Ascending aorta (tissue), 2 donors: ENCODE measurements around the gene SORCS1. TPM values are rescaled to one million over a fixed set of nuclear protein-coding genes. Genes with fewer than 3 reads are reported as not detected.

Experiments
- DNase-seq, 2 donors: peaks; one replicate each; pipeline ENCODE4 v3.0.0-alpha.2; 2019; ENCODE audit warnings: low spot score in 2 of 2
- H3K27ac ChIP-seq, 2 donors: fragments of 200-600 bp; sonication (generic); one replicate each; pipeline ENCODE4 v1.5.1; 2016 to 2017; ENCODE audit warnings: mild to moderate bottlenecking in 1 of 2
- H3K27me3 ChIP-seq: fragments of 200-600 bp; sonication (generic); one replicate; pipeline ENCODE4 v1.5.1; 2017
- H3K36me3 ChIP-seq, 2 donors: fragments of 200-600 bp; sonication (generic); one replicate each; pipeline ENCODE4 v1.5.1; 2016
- H3K4me1 ChIP-seq, 2 donors: fragments of 200-600 bp; sonication (generic); one replicate each; pipeline ENCODE4 v1.5.1; 2016 to 2017; ENCODE audit warnings: mild to moderate bottlenecking in 1 of 2
- H3K4me3 ChIP-seq, 2 donors: fragments of 200-600 bp; sonication (generic); one replicate each; pipeline ENCODE4 v1.5.1; 2016 to 2017; ENCODE audit warnings: mild to moderate bottlenecking in 1 of 2
- H3K9me3 ChIP-seq, 2 donors: fragments of 200-600 bp; sonication (generic); one replicate each; pipeline ENCODE4 v1.5.1; 2016
- CTCF ChIP-seq, 3 experiments: fragments of 200-600 bp in 2 of 3; fragments of 450-650 bp in 1 of 3; sonication (generic) in 2 of 3; IDR thresholded peaks; one replicate each; pipeline ENCODE4 v1.5.1; 2016 to 2019; ENCODE audit warnings: antibody characterized with exemption in 3 of 3, mild to moderate bottlenecking in 1 of 3, moderate library complexity in 1 of 3
- intact Hi-C: fragments of 100-400 bp; cut with DNase I; formaldehyde crosslinking; loops from one replicate; pipeline ENCODE4 v1.15.1; 2023
- total RNA-seq: library from RNA; depleted of rRNA; stranded (reverse); fragments of >200 nt; gene quantifications from one replicate; pipeline ENCODE4 v1.1.0, GENCODE V29; 2016

The SORCS1 gene
- total RNA-seq, 1 donor from 2014 or later = not detected

GRCh38 chr10:106648534-106649481, 515.7 kb downstream of the SORCS1 start:
- no peak for DNase-seq
- H3K27ac ChIP-seq = no peak overlapping the region

GRCh38 chr10:106643473-106643872, 521.0 kb downstream of the SORCS1 start:
- intact Hi-C loops = no loop called here
- DNase-seq = no peak
- TF ChIP-seq CTCF (IDR thresholded peaks at IDR 0.05) = no peak

More at GRCh38 chr10:106648534-106649481, 515.7 kb downstream of the SORCS1 start:
- H3K4me3 ChIP-seq = no peak overlapping the region
- H3K4me1 ChIP-seq = no peaks in the 10 kb centered on the region
- H3K9me3 ChIP-seq = no peaks in the 10 kb centered on the region
- H3K27me3 ChIP-seq = no peaks in the 10 kb centered on the region
- TF ChIP-seq CTCF (IDR thresholded peaks at IDR 0.05) = no peak
- intact Hi-C loops = no loop called here
- no peaks in the 10 kb centered on the region for H3K36me3 ChIP-seq

GRCh38 chr10:106637873-106638272, 526.6 kb downstream of the SORCS1 start:
- intact Hi-C loops = no loop called here
- H3K36me3 ChIP-seq = no peaks in the 10 kb centered on the region
- H3K27ac ChIP-seq = no peak overlapping the region
- no peak for DNase-seq
- no peaks in the 10 kb centered on the region for H3K9me3 ChIP-seq
- no peaks in the 10 kb centered on the region for H3K4me1 ChIP-seq
- TF ChIP-seq CTCF (IDR thresholded peaks at IDR 0.05) = no peak
- no peak overlapping the region for H3K4me3 ChIP-seq
- no peaks in the 10 kb centered on the region for H3K27me3 ChIP-seq

More at GRCh38 chr10:106643473-106643872, 521.0 kb downstream of the SORCS1 start:
- Histone ChIP-seq H3K4me1 (no peaks in the 10 kb centered on the region), H3K4me3 (no peak overlapping the region), H3K9me3 (no peaks in the 10 kb centered on the region), H3K27ac (no peak overlapping the region), H3K27me3 (no peaks in the 10 kb centered on the region), H3K36me3 (no peaks in the 10 kb centered on the region)

- TF ChIP-seq CTCF (IDR thresholded peaks at IDR 0.05) = no peak
- Histone ChIP-seq H3K9me3 (no peaks in the 10 kb centered on the region), H3K4me3 (no peak overlapping the region), H3K36me3 (no peaks in the 10 kb centered on the region), H3K27me3 (no peaks in the 10 kb centered on the region), H3K4me1 (no peaks in the 10 kb centered on the region), H3K27ac (no peak overlapping the region)
- DNase-seq = no peak
- intact Hi-C loops = no loop called here
Measured at GRCh38 chr10:106636766-106637491, 527.6 kb downstream of the SORCS1 start.

- no peak overlapping the region for H3K27ac ChIP-seq
- intact Hi-C loops = no loop called here
- H3K36me3 ChIP-seq = no peaks in the 10 kb centered on the region
- H3K9me3 ChIP-seq = no peaks in the 10 kb centered on the region
- no peak overlapping the region for H3K4me3 ChIP-seq
- H3K4me1 ChIP-seq = no peaks in the 10 kb centered on the region
- no peak for DNase-seq
- no peaks in the 10 kb centered on the region for H3K27me3 ChIP-seq
- TF ChIP-seq CTCF (IDR thresholded peaks at IDR 0.05) = no peak
Measured at GRCh38 chr10:106635947-106636346, 528.6 kb downstream of the SORCS1 start.
